HG02610 (cell line): ENCODE measurements around the gene NRN1L.
"Not testable (repeated sequence)": the region's sequence is repeated elsewhere in the genome, so short reads cannot be mapped to it uniquely, and the experiment has no call there.

Experiments used
- ATAC-seq: cut with Tn5 transposase; IDR thresholded peaks from one replicate; pipeline ENCODE4 v1.9.1; 2021; ENCODE audit warnings: mild to moderate bottlenecking, moderate library complexity; ENCODE audit not compliant: unreplicated experiment

The NRN1L gene

GRCh38 chr16:67860589-67861398, 23.9 kb upstream of the NRN1L start:
- no peak for ATAC-seq

- no peak for ATAC-seq
Measured at GRCh38 chr16:67861877-67862276, 22.8 kb upstream of the NRN1L start.

- ATAC-seq: no peak
Measured at GRCh38 chr16:67862623-67863583, 21.8 kb upstream of the NRN1L start.

GRCh38 chr16:67864044-67864443, 20.6 kb upstream of the NRN1L start:
- not testable (repeated sequence) for ATAC-seq

- no peak for ATAC-seq
Measured at GRCh38 chr16:67864594-67864993, 20.1 kb upstream of the NRN1L start.

GRCh38 chr16:67865318-67865717, 19.4 kb upstream of the NRN1L start:
- no peak for ATAC-seq

- ATAC-seq: no peak
Measured at GRCh38 chr16:67868290-67868689, 16.4 kb upstream of the NRN1L start.

GRCh38 chr16:67869653-67870052, 15.0 kb upstream of the NRN1L start:
- no peak for ATAC-seq

- no peak for ATAC-seq
Measured at GRCh38 chr16:67871256-67871655, 13.4 kb upstream of the NRN1L start.

GRCh38 chr16:67872131-67872630, 12.5 kb upstream of the NRN1L start:
- no peak for ATAC-seq

- peak; percentile 81 for ATAC-seq
Measured at GRCh38 chr16:67872631-67873434, 11.9 kb upstream of the NRN1L start, which contains the start of gene EDC4. Gene EDC4, plus strand, starts transcription at chr16:67873052. Its CDS starts 210 bp downstream, at chr16:67873262.

- no peak for ATAC-seq
Measured at GRCh38 chr16:67873435-67874370, 11.0 kb upstream of the NRN1L start.

GRCh38 chr16:67874372-67874771, 10.3 kb upstream of the NRN1L start:
- ATAC-seq: no peak

GRCh38 chr16:67877064-67877463, 7.6 kb upstream of the NRN1L start:
- no peak for ATAC-seq

GRCh38 chr16:67878232-67878631, 6.5 kb upstream of the NRN1L start:
- ATAC-seq: no peak

GRCh38 chr16:67878846-67879245, 5.8 kb upstream of the NRN1L start:
- ATAC-seq: no peak

GRCh38 chr16:67879462-67879861, 5.2 kb upstream of the NRN1L start:
- no peak for ATAC-seq

- ATAC-seq: no peak
Measured at GRCh38 chr16:67879936-67880335, 4.7 kb upstream of the NRN1L start.

- no peak for ATAC-seq
Measured at GRCh38 chr16:67880584-67880983, 4.1 kb upstream of the NRN1L start.
